Measurements from ENCODE around the gene IL17D. TPM values are rescaled to one million over a fixed set of nuclear protein-coding genes. Genes with fewer than 3 reads are reported as not detected.

IL17D gene
- total and polyA plus RNA-seq, 2 donors (not counting 1 experiment from before 2014, with no cell fraction given), result 0.09 TPM; not detected in 1

DNA sequence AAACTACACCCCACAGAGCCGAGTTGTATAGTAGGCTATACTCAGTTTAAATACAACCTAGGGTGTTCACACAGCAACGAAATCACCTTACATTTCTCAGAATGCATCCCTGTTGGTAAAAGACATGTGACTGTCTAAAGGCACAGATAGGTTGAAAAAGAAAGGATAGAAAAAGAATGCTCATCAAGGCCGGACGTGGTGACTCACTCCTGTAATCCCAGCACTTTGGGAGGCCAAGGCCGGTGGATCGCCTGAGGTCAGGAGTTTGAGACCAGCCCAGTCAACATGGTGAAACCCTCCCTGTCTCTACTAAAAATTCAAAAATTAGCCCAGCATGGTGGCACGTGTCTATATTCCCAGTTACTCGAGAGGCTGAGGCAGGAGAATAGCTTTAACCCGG, 3.8 kb upstream of the IL17D start:
- Histone ChIP-seq H3K9me3 (ENCODE audit: control extremely low read depth in 1 of 3, control insufficient read depth in 2 of 3, insufficient read depth in 1 of 3, low read length in 2 of 3) (no peaks in the 10 kb centered on the region), H3K4me2 (replicated peaks; ENCODE audit: low read depth, low read length, poor library complexity, severe bottlenecking) (no peak overlapping the region), H4K20me1 (ENCODE audit: control insufficient read depth, insufficient read depth, low read length, poor library complexity, severe bottlenecking) (no peaks in the 10 kb centered on the region), H2AFZ (ENCODE audit: insufficient read depth, low read depth, low read length, poor library complexity, severe bottlenecking) (no peak overlapping the region), H3K27ac (ENCODE audit: low read length in 2 of 2) (no peak overlapping the region), H3K9ac (ENCODE audit: low read length) (no peak overlapping the region), H3K27me3 (replicated peaks in 1 of 4; ENCODE audit: control extremely low read depth in 1 of 4, control insufficient read depth in 3 of 4, insufficient read depth in 4 of 4, low read length in 3 of 4) (peaks cover 0 to 34% (median 25%) of the 10 kb centered on the region in 4 experiments), H3K79me2 (ENCODE audit: control insufficient read depth, insufficient read depth, low read length) (no peaks in the 10 kb centered on the region), H3K4me1 (ENCODE audit: control insufficient read depth in 2 of 2, insufficient read depth in 2 of 2, low read length in 2 of 2) (peaks cover 11 to 12% of the 10 kb centered on the region in 2 donors), H3K4me3 (ENCODE audit: control extremely low read depth in 1 of 5, extremely low read depth in 1 of 5, insufficient read depth in 1 of 5, low read depth in 2 of 5, low read length in 4 of 5) (no peak overlapping the region), H3K36me3 (replicated peaks in 1 of 2; ENCODE audit: control extremely low read depth in 1 of 2, control insufficient read depth in 1 of 2, extremely low read depth in 1 of 2, insufficient read depth in 2 of 2, low read length in 1 of 2) (no peaks in the 10 kb centered on the region)
- Mint-ChIP-seq H3K9me3 (ENCODE audit: insufficient read depth) (no peaks in the 10 kb centered on the region), H3K4me1 (peaks cover 12% of the 10 kb centered on the region), H3K27ac (no peak overlapping the region), H3K27me3 (peaks cover 35% of the 10 kb centered on the region), H3K4me3 (no peak overlapping the region)
- no peak for TF ChIP-seq EZH2 (IDR thresholded peaks at IDR 0.05; ENCODE audit: borderline replicate concordance, insufficient read depth, low read depth, low read length, poor library complexity, severe bottlenecking)
- TF ChIP-seq, protein P1, sequence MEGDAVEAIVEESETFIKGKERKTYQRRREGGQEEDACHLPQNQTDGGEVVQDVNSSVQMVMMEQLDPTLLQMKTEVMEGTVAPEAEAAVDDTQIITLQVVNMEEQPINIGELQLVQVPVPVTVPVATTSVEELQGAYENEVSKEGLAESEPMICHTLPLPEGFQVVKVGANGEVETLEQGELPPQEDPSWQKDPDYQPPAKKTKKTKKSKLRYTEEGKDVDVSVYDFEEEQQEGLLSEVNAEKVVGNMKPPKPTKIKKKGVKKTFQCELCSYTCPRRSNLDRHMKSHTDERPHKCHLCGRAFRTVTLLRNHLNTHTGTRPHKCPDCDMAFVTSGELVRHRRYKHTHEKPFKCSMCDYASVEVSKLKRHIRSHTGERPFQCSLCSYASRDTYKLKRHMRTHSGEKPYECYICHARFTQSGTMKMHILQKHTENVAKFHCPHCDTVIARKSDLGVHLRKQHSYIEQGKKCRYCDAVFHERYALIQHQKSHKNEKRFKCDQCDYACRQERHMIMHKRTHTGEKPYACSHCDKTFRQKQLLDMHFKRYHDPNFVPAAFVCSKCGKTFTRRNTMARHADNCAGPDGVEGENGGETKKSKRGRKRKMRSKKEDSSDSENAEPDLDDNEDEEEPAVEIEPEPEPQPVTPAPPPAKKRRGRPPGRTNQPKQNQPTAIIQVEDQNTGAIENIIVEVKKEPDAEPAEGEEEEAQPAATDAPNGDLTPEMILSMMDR (IDR thresholded peaks at IDR 0.05), result no peak
- POLR2A ChIA-PET, result no interaction called here
- no peak for DNase-seq
- intact Hi-C loops (cut with micrococcal nuclease), result loop anchor here (5.0 to 10.0 kb wide), 2 partner anchors 203 to 905 kb away; partner anchors contain the start of genes MICU2 and XPO4
- ATAC-seq (ENCODE audit: low read depth), result no peak
- CTCF ChIA-PET, result no interaction called here
- 85% methylated on average over 5 of the region's 9 CpGs for WGBS (ENCODE audit: insufficient coverage)

DNA sequence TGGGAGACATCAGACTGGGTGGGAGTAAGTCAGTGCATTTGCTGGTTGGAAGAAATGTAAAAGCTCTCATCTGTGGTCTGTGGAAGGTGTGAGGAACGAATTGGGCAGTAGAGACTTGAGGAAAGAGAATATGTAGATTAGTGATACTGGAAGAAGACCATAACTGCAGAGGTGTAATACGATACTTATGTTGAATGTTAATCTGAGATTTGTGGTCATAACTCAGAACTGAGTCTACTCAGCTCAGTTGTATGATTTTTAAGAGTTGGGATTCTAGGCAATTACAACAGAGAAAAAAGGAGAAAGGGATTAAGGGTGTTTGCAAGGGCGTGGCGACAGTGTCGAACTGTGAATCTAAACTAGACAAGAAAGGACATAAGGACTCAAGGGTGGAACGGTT, 3.2 kb upstream of the IL17D start:
- H3K27ac Mint-ChIP-seq, result no peak overlapping the region
- CTCF ChIA-PET, result no interaction called here
- Histone ChIP-seq H3K9me3 (ENCODE audit: control extremely low read depth in 1 of 3, control insufficient read depth in 2 of 3, insufficient read depth in 1 of 3, low read length in 2 of 3) (no peaks in the 10 kb centered on the region), H3K27me3 (replicated peaks in 1 of 4; ENCODE audit: control extremely low read depth in 1 of 4, control insufficient read depth in 3 of 4, insufficient read depth in 4 of 4, low read length in 3 of 4) (peaks cover 0 to 34% (median 25%) of the 10 kb centered on the region in 4 experiments), H4K20me1 (ENCODE audit: control insufficient read depth, insufficient read depth, low read length, poor library complexity, severe bottlenecking) (no peaks in the 10 kb centered on the region), H2AFZ (ENCODE audit: insufficient read depth, low read depth, low read length, poor library complexity, severe bottlenecking) (no peak overlapping the region), H3K9ac (ENCODE audit: low read length) (no peak overlapping the region), H3K79me2 (ENCODE audit: control insufficient read depth, insufficient read depth, low read length) (no peaks in the 10 kb centered on the region), H3K27ac (ENCODE audit: low read length in 2 of 2) (no peak overlapping the region), H3K4me2 (replicated peaks; ENCODE audit: low read depth, low read length, poor library complexity, severe bottlenecking) (no peak overlapping the region), H3K36me3 (replicated peaks in 1 of 2; ENCODE audit: control extremely low read depth in 1 of 2, control insufficient read depth in 1 of 2, extremely low read depth in 1 of 2, insufficient read depth in 2 of 2, low read length in 1 of 2) (no peaks in the 10 kb centered on the region), H3K4me3 (ENCODE audit: control extremely low read depth in 1 of 5, extremely low read depth in 1 of 5, insufficient read depth in 1 of 5, low read depth in 2 of 5, low read length in 4 of 5) (no peak overlapping the region), H3K4me1 (ENCODE audit: control insufficient read depth in 2 of 2, insufficient read depth in 2 of 2, low read length in 2 of 2) (peaks cover 11 to 12% of the 10 kb centered on the region in 2 donors)
- H3K9me3 Mint-ChIP-seq (ENCODE audit: insufficient read depth), result no peaks in the 10 kb centered on the region
- POLR2A ChIA-PET, result no interaction called here
- TF ChIP-seq, protein P1 (IDR thresholded peaks at IDR 0.05), result no peak
- no peak for TF ChIP-seq EZH2 (IDR thresholded peaks at IDR 0.05; ENCODE audit: borderline replicate concordance, insufficient read depth, low read depth, low read length, poor library complexity, severe bottlenecking)
- H3K4me3 Mint-ChIP-seq, result no peak overlapping the region
- WGBS (ENCODE audit: insufficient coverage), result 92% methylated on average over 6 of the region's 6 CpGs
- intact Hi-C loops (cut with micrococcal nuclease), result loop anchor here (5.0 to 10.0 kb wide), 2 partner anchors 202 to 905 kb away; partner anchors contain the start of genes MICU2 and XPO4
- ATAC-seq (ENCODE audit: low read depth) (no peak), DNase-seq (no peak)
- H3K27me3 Mint-ChIP-seq, result peaks cover 35% of the 10 kb centered on the region
- H3K4me1 Mint-ChIP-seq, result peaks cover 12% of the 10 kb centered on the region
